WTC11 (cell line): Measurements from ENCODE around the gene PTPRN. TPM values are rescaled to one million over a fixed set of nuclear protein-coding genes. Genes with fewer than 3 reads are reported as not detected.
A peak's percentile ranks its signal among the peaks of the same experiment; 100 is the strongest.

Source experiments
- ATAC-seq: fragments of 200-7000 bp; cut with Tn5 transposase; 2 replicates; pipeline ENCODE4 v1.10.0; 2021; ENCODE audit warnings: mild to moderate bottlenecking, moderate library complexity
- CTCF ChIA-PET: fragments of 300-600 bp; sonication (Branson Sonifier 250); formaldehyde crosslinking; loops from one replicate; lab custom pipeline; 2021; ENCODE audit warnings: antibody characterized with exemption; lab: Charles Lee
- POLR2A ChIA-PET: fragments of 350-600 bp; sonication (Branson Sonifier 250); formaldehyde crosslinking; loops from one replicate; lab custom pipeline; 2021; ENCODE audit warnings: antibody characterized with exemption; lab: Charles Lee
- DNase-seq: peaks from one replicate; pipeline ENCODE4 v3.0.0; 2021; ENCODE audit warnings: low spot score
- H3K27ac Mint-ChIP-seq: 2 replicates; pipeline ENCODE4 v1.8.0; 2021; ENCODE audit warnings: mixed read lengths
- H3K27me3 Mint-ChIP-seq: 2 replicates; pipeline ENCODE4 v1.8.0; 2021; ENCODE audit warnings: low read depth, mild to moderate bottlenecking, moderate library complexity, mixed read lengths
- H3K36me3 Mint-ChIP-seq: 2 replicates; pipeline ENCODE4 v1.8.0; 2021; ENCODE audit warnings: mixed read lengths
- H3K4me1 Mint-ChIP-seq: 2 replicates; pipeline ENCODE4 v1.8.0; 2022; ENCODE audit warnings: mixed read lengths
- H3K4me3 Mint-ChIP-seq: 2 replicates; pipeline ENCODE4 v1.8.0; 2021; ENCODE audit warnings: mild to moderate bottlenecking, moderate library complexity, mixed read lengths
- H3K9me3 Mint-ChIP-seq: 2 replicates; pipeline ENCODE4 v1.8.0; 2021; ENCODE audit warnings: mixed read lengths
- AFF4 ChIP-seq: sonication (generic); formaldehyde crosslinking; IDR thresholded peaks from 2 replicates; pipeline ENCODE4 v1.8.1; 2023; ENCODE audit warnings: mild to moderate bottlenecking, missing genetic modification reagents, borderline replicate concordance
- ARID4B ChIP-seq: sonication (generic); formaldehyde crosslinking; IDR thresholded peaks from 2 replicates; pipeline ENCODE4 v1.8.0; 2023; ENCODE audit warnings: missing genetic modification reagents, mild to moderate bottlenecking, borderline replicate concordance
- CTCF ChIP-seq: fragments of 200-600 bp; IDR thresholded peaks from 2 replicates; pipeline ENCODE4 v1.8.0; 2022; ENCODE audit warnings: antibody characterized with exemption
- FOXJ3 ChIP-seq: sonication (generic); formaldehyde crosslinking; IDR thresholded peaks from 2 replicates; pipeline ENCODE4 v1.9.0; 2021; ENCODE audit warnings: missing genetic modification reagents, mild to moderate bottlenecking, borderline replicate concordance
- FOXK1 ChIP-seq: sonication (generic); formaldehyde crosslinking; IDR thresholded peaks from 2 replicates; pipeline ENCODE4 v1.8.0; 2022; ENCODE audit warnings: mild to moderate bottlenecking, moderate library complexity, missing genetic modification reagents
- GRHL2 ChIP-seq: fragments of 250-450 bp; sonication (Bioruptor Pico); IDR thresholded peaks from 2 replicates; pipeline ENCODE4 v1.8.0; 2022; ENCODE audit warnings: mild to moderate bottlenecking, moderate library complexity; ENCODE audit not compliant: insufficient replicate concordance, severe bottlenecking
- PRDM15 ChIP-seq: sonication (generic); formaldehyde crosslinking; IDR thresholded peaks from 2 replicates; pipeline ENCODE4 v1.8.0; 2022; ENCODE audit warnings: missing genetic modification reagents
- TCF7 ChIP-seq: sonication (generic); formaldehyde crosslinking; IDR thresholded peaks from 2 replicates; pipeline ENCODE4 v1.8.0; 2022; ENCODE audit warnings: mild to moderate bottlenecking, low read depth, missing genetic modification reagents, moderate library complexity
- TEAD4 ChIP-seq: sonication (generic); formaldehyde crosslinking; IDR thresholded peaks from 2 replicates; pipeline ENCODE4 v1.8.0; 2022; ENCODE audit warnings: mild to moderate bottlenecking, missing genetic modification reagents
- ZMAT4 ChIP-seq: fragments of 250-450 bp; sonication (Bioruptor Pico); IDR thresholded peaks from 2 replicates; pipeline ENCODE4 v1.9.0; 2021; ENCODE audit warnings: mild to moderate bottlenecking
- ZNF232 ChIP-seq: sonication (generic); formaldehyde crosslinking; IDR thresholded peaks from 2 replicates; pipeline ENCODE4 v1.8.0; 2022; ENCODE audit warnings: mild to moderate bottlenecking, missing genetic modification reagents
- ZNF416 ChIP-seq: fragments of 250-450 bp; sonication (Bioruptor Pico); IDR thresholded peaks from 2 replicates; pipeline ENCODE4 v1.9.0; 2021; ENCODE audit warnings: mild to moderate bottlenecking, inconsistent platforms
- ZNF512 ChIP-seq: sonication (generic); formaldehyde crosslinking; IDR thresholded peaks from 2 replicates; pipeline ENCODE4 v1.8.1; 2022; ENCODE audit warnings: missing genetic modification reagents, borderline replicate concordance
- total RNA-seq: library from RNA; stranded (reverse); gene quantifications from 3 replicates; pipeline ENCODE4 v1.2.3, GENCODE V29; 2021

Gene PTPRN
- total RNA-seq, 1 experiment from 2014 or later, result 3.8 TPM

- Mint-ChIP-seq H3K36me3 (no peaks in the 10 kb centered on the region), H3K27ac (no peak overlapping the region)
- ATAC-seq (no peak), DNase-seq (no peak)
- CTCF ChIA-PET, result interaction anchor here (0.8 to 2.6 kb wide), 6 partner anchors 13 to 177 kb away, joined by 3 to 12 read pairs (median 4); partner anchors contain the start of gene DNAJB2
- TF ChIP-seq TCF7 (CRISPR knock-in tag) (no peak), ARID4B (CRISPR knock-in tag) (no peak), TEAD4 (CRISPR knock-in tag) (no peak), PRDM15 (CRISPR knock-in tag) (no peak)
- TF ChIP-seq, all 79 proteins: peak for 0
- Mint-ChIP-seq H3K4me3 (no peak overlapping the region), H3K9me3 (no peaks in the 10 kb centered on the region), H3K4me1 (no peaks in the 10 kb centered on the region; the same call in 1 of the 2 replicates), H3K27me3 (peaks cover 59% of the 10 kb centered on the region)
- POLR2A ChIA-PET, result no interaction called here
These were observed 43.9 kb upstream of the PTPRN start for GRCh38 chr2:219353129-219353528.

GRCh38 chr2:219352448-219353023 lies 43.3 kb upstream of the PTPRN start:
- POLR2A ChIA-PET, result no interaction called here
- Mint-ChIP-seq H3K27ac (no peak overlapping the region), H3K9me3 (no peaks in the 10 kb centered on the region), H3K4me1 (no peaks in the 10 kb centered on the region)
- TF ChIP-seq CTCF (peak; percentile 85), ZNF512 (CRISPR knock-in tag) (no peak)
- TF ChIP-seq, all 79 proteins: peak for 1
- CTCF ChIA-PET, result interaction anchor here (0.9 to 2.6 kb wide), 4 partner anchors 43 to 177 kb away, joined by 3 to 12 read pairs (median 4); partner anchors contain the start of gene DNAJB2
- DNase-seq, result peak; percentile 88
- H3K27me3 Mint-ChIP-seq, result peaks cover 53% of the 10 kb centered on the region
- no peak overlapping the region for H3K4me3 Mint-ChIP-seq
- H3K36me3 Mint-ChIP-seq, result no peaks in the 10 kb centered on the region
- ATAC-seq, result peak; percentile 89

- Mint-ChIP-seq H3K4me3 (no peak overlapping the region), H3K27ac (no peak overlapping the region), H3K9me3 (no peaks in the 10 kb centered on the region), H3K36me3 (no peaks in the 10 kb centered on the region), H3K27me3 (peaks cover 39% of the 10 kb centered on the region), H3K4me1 (no peaks in the 10 kb centered on the region)
- peak; percentile 46 for ATAC-seq
- ChIA-PET CTCF (interaction anchor here (0.5 to 2.6 kb wide), 8 partner anchors 13 to 231 kb away, joined by 3 to 12 read pairs (median 3); no protein-coding TSS in a partner anchor), POLR2A (interaction anchor here (0.6 kb wide), 1 partner anchor 1719 kb away, joined by 4 read pairs; no protein-coding TSS in a partner anchor)
- DNase-seq, result peak; percentile 38
- no peak for TF ChIP-seq FOXJ3 (CRISPR knock-in tag)
- TF ChIP-seq FOXK1 (CRISPR knock-in tag), result no peak
- TF ChIP-seq ZNF416, result no peak
- TF ChIP-seq ZMAT4 (CRISPR knock-in tag), result no peak
- no peak for TF ChIP-seq AFF4
- TF ChIP-seq ZNF232 (CRISPR knock-in tag), result no peak
- no peak for TF ChIP-seq GRHL2 (CRISPR knock-in tag)
These were observed 41.6 kb upstream of the PTPRN start for GRCh38 chr2:219350710-219351221.
